H1 (cell line): ENCODE results near the gene FCER2. TPM values are rescaled to one million over a fixed set of nuclear protein-coding genes. Genes with fewer than 3 reads are reported as not detected.

Experiments
- CTCF ChIA-PET: fragments of 300-600 bp; sonication (Branson Sonifier 250); formaldehyde crosslinking; loops from one replicate; lab custom pipeline; 2021; ENCODE audit not compliant: partially characterized antibody; lab: Charles Lee
- POLR2A ChIA-PET: fragments of 300-600 bp; sonication (Branson Sonifier 250); formaldehyde crosslinking; loops from one replicate; lab custom pipeline; 2021; ENCODE audit warnings: inconsistent platforms; ENCODE audit not compliant: partially characterized antibody; lab: Charles Lee
- DNase-seq, 2 experiments: peaks; one replicate each; pipeline versions ENCODE4 v3.0.0 to v3.0.0-alpha.2; 2010 to 2022; ENCODE audit warnings: low spot score in 2 of 2, low read depth in 1 of 2, mixed read lengths in 1 of 2
- FAIRE-seq: peaks from 2 replicates; lab custom pipeline; 2011; peaks lifted over from hg19 to GRCh38; lab: Jason Lieb, UNC
- H2AFZ ChIP-seq: 2 replicates; pipeline ENCODE4 v1.8.1; 2012; ENCODE audit warnings: low read length, inconsistent platforms
- H2AK5ac ChIP-seq: 2 replicates; pipeline ENCODE4 v1.6.1; 2013; ENCODE audit warnings: low read depth, low read length
- H2BK120ac ChIP-seq: replicated peaks from 2 replicates; pipeline ENCODE3; 2013; ENCODE audit warnings: low read depth, low read length, inconsistent platforms
- H2BK12ac ChIP-seq: 2 replicates; pipeline ENCODE4 v1.6.1; 2013; ENCODE audit warnings: low read depth, low read length
- H2BK15ac ChIP-seq: 2 replicates; pipeline ENCODE4 v1.6.1; 2013; ENCODE audit warnings: low read length
- H2BK20ac ChIP-seq: 2 replicates; pipeline ENCODE4 v1.6.1; 2013; ENCODE audit warnings: low read length
- H2BK5ac ChIP-seq: 2 replicates; pipeline ENCODE4 v1.6.1; 2013; ENCODE audit warnings: low read depth, low read length
- H3K14ac ChIP-seq: 2 replicates; pipeline ENCODE4 v1.6.1; 2013; ENCODE audit warnings: inconsistent platforms; ENCODE audit not compliant: insufficient read length
- H3K18ac ChIP-seq: 2 replicates; pipeline ENCODE4 v1.6.1; 2013; ENCODE audit warnings: low read length; ENCODE audit errors: extremely low read depth
- H3K23ac ChIP-seq: 2 replicates; pipeline ENCODE4 v1.6.1; 2013; ENCODE audit warnings: inconsistent platforms; ENCODE audit not compliant: insufficient read length
- H3K23me2 ChIP-seq: 2 replicates; pipeline ENCODE4 v1.6.1; 2013; ENCODE audit warnings: low read depth, low read length
- H3K27ac ChIP-seq: 2 replicates; pipeline ENCODE4 v1.6.1; 2011; ENCODE audit warnings: low read depth, low read length, inconsistent platforms
- H3K27me3 ChIP-seq, 4 experiments: replicated peaks in 1 of 4; 1 replicate in 1 of 4; 2 replicates in 3 of 4; pipeline versions ENCODE4 v1.6.1 to v1.8.1; 2011 to 2013; ENCODE audit warnings: low read length in 3 of 4, mild to moderate bottlenecking in 3 of 4, inconsistent platforms in 2 of 4, mixed read lengths in 2 of 4, moderate library complexity in 1 of 4; ENCODE audit not compliant: control insufficient read depth in 3 of 4, insufficient read depth in 3 of 4; ENCODE audit errors: extremely low read depth in 1 of 4
- H3K36me3 ChIP-seq, 4 experiments: 2 replicates each; pipeline versions ENCODE4 v1.6.1 to v1.8.1; 2011 to 2013; ENCODE audit warnings: mild to moderate bottlenecking in 4 of 4, low read length in 3 of 4, moderate library complexity in 2 of 4, control low read depth in 1 of 4, inconsistent platforms in 1 of 4; ENCODE audit not compliant: insufficient read depth in 4 of 4, control insufficient read depth in 2 of 4
- H3K4ac ChIP-seq: replicated peaks from 2 replicates; pipeline ENCODE3; 2013; ENCODE audit warnings: low read length, low read depth, mixed read lengths, inconsistent platforms; ENCODE audit not compliant: insufficient read length
- H3K4me1 ChIP-seq, 4 experiments: replicated peaks in 1 of 4; 1 replicate in 1 of 4; 2 replicates in 3 of 4; pipeline versions ENCODE4 v1.6.1 to v1.8.1; 2011 to 2013; ENCODE audit warnings: low read length in 3 of 4, inconsistent platforms in 2 of 4, mixed read lengths in 1 of 4; ENCODE audit not compliant: insufficient read depth in 4 of 4, control insufficient read depth in 3 of 4
- H3K4me2 ChIP-seq, 2 experiments: 2 replicates each; pipeline versions ENCODE4 v1.6.1 to v1.8.1; 2011 to 2013; ENCODE audit warnings: low read depth in 2 of 2, low read length in 2 of 2, control low read depth in 1 of 2, inconsistent platforms in 1 of 2, mild to moderate bottlenecking in 1 of 2; ENCODE audit not compliant: insufficient read depth in 1 of 2
- H3K4me3 ChIP-seq, 4 experiments: fragments of 200-600, 300-600 bp in 1 of 4; sonication (generic), shearing (Covaris generic), sonication (Bioruptor Twin) in 1 of 4; 2 replicates each; pipeline versions ENCODE4 v1.5.1 to v1.8.1; 2011 to 2016; ENCODE audit warnings: low read length in 4 of 4, low read depth in 3 of 4, control low read depth in 2 of 4, inconsistent platforms in 2 of 4, mild to moderate bottlenecking in 2 of 4, mixed read lengths in 1 of 4, moderate library complexity in 1 of 4; ENCODE audit not compliant: insufficient read depth in 2 of 4; ENCODE audit errors: extremely low read depth in 1 of 4
- H3K56ac ChIP-seq: replicated peaks from 2 replicates; pipeline ENCODE3; 2013; ENCODE audit warnings: low read depth, mild to moderate bottlenecking, mixed read lengths, low read length, inconsistent platforms; ENCODE audit not compliant: insufficient read length
- H3K79me1 ChIP-seq: 2 replicates; pipeline ENCODE4 v1.6.1; 2013; ENCODE audit warnings: low read depth, low read length, control low read depth
- H3K79me2 ChIP-seq, 2 experiments: 2 replicates each; pipeline versions ENCODE4 v1.6.1 to v1.8.1; 2012 to 2013; ENCODE audit warnings: low read length in 2 of 2, mild to moderate bottlenecking in 2 of 2, inconsistent platforms in 1 of 2; ENCODE audit not compliant: insufficient read depth in 2 of 2, control insufficient read depth in 1 of 2
- H3K9ac ChIP-seq, 4 experiments: replicated peaks in 1 of 4; 1 replicate in 1 of 4; 2 replicates in 3 of 4; pipeline versions ENCODE4 v1.6.1 to v1.8.1; 2011 to 2013; ENCODE audit warnings: low read depth in 3 of 4, low read length in 3 of 4, control low read depth in 2 of 4, mild to moderate bottlenecking in 2 of 4, moderate library complexity in 2 of 4, inconsistent platforms in 1 of 4; ENCODE audit errors: extremely low read depth in 1 of 4
- H3K9me3 ChIP-seq, 2 experiments: 2 replicates each; pipeline versions ENCODE4 v1.6.1 to v1.8.1; 2012 to 2013; ENCODE audit warnings: mild to moderate bottlenecking in 2 of 2, moderate library complexity in 2 of 2, control low read depth in 1 of 2, inconsistent platforms in 1 of 2, low read depth in 1 of 2, low read length in 1 of 2, mixed read lengths in 1 of 2; ENCODE audit not compliant: insufficient read depth in 2 of 2
- H4K20me1 ChIP-seq, 2 experiments: replicated peaks in 1 of 2; 2 replicates each; pipeline versions ENCODE3 to v1.8.1; 2011 to 2013; ENCODE audit warnings: inconsistent platforms in 2 of 2, low read length in 2 of 2, mild to moderate bottlenecking in 1 of 2; ENCODE audit not compliant: insufficient read depth in 2 of 2, control insufficient read depth in 1 of 2
- H4K5ac ChIP-seq: 2 replicates; pipeline ENCODE4 v1.6.1; 2013; ENCODE audit warnings: low read length, low read depth, mixed read lengths, inconsistent platforms; ENCODE audit not compliant: insufficient read length
- H4K8ac ChIP-seq: 2 replicates; pipeline ENCODE4 v1.8.0; 2013; ENCODE audit warnings: mild to moderate bottlenecking, moderate library complexity, low read length, inconsistent platforms; ENCODE audit not compliant: insufficient read depth; ENCODE audit errors: extremely low read depth
- H4K91ac ChIP-seq: replicated peaks from 2 replicates; pipeline ENCODE3; 2013; ENCODE audit warnings: low read length, mixed read lengths, inconsistent platforms; ENCODE audit not compliant: insufficient read length
- HDAC6 ChIP-seq: IDR thresholded peaks from one replicate; pipeline ENCODE4 v1.7.1; 2012; ENCODE audit warnings: low read depth, mild to moderate bottlenecking, inconsistent platforms, low read length, moderate library complexity
- MAX ChIP-seq: IDR thresholded peaks from 2 replicates; pipeline ENCODE4 v1.6.1; 2012; ENCODE audit warnings: inconsistent platforms
- NANOG ChIP-seq: IDR thresholded peaks from 2 replicates; pipeline ENCODE4 v1.6.1; 2011; ENCODE audit warnings: low read length, low read depth, mild to moderate bottlenecking, inconsistent platforms; ENCODE audit not compliant: insufficient read depth, poor library complexity, severe bottlenecking
- POLR2AphosphoS5 ChIP-seq: IDR thresholded peaks from 2 replicates; pipeline ENCODE4 v1.6.1; 2011; ENCODE audit warnings: low read depth, low read length
- TEAD4 ChIP-seq: IDR thresholded peaks from 2 replicates; pipeline ENCODE4 v1.6.1; 2012; ENCODE audit warnings: low read depth, low read length, inconsistent platforms, mixed read lengths
- WGBS, 2 experiments: shearing (Covaris generic) in 1 of 2; methylation state at CpG; one replicate each; pipeline versions ENCODE4 v1.1.6 to v1.1.7; 2013 to 2015; ENCODE audit warnings: low lambda C conversion rate in 2 of 2, mixed read lengths in 2 of 2, inconsistent platforms in 1 of 2, low coverage in 1 of 2, missing lambda C conversion rate in 1 of 2; ENCODE audit not compliant: insufficient replicate concordance in 2 of 2, insufficient coverage in 1 of 2, insufficient read length in 1 of 2; ENCODE audit errors: extremely low coverage in 1 of 2, missing lambda C conversion rate in 1 of 2; 5-methylcytosine and 5-hydroxymethylcytosine counted together
- polyA plus RNA-seq, 7 experiments: library from polyadenylated mRNA; depleted of rRNA in 3 of 7; stranded (reverse) in 5 of 7; unstranded in 2 of 7; fragments of >200 nt in 5 of 7; fragments of 200-250 nt in 2 of 7; gene quantifications; 1 replicate in 5 of 7; 2 replicates in 1 of 7; 4 replicates in 1 of 7; pipeline versions ENCODE4 v1.2.1 to v1.2.3, GENCODE V29; 2011 to 2013; ENCODE audit warnings: missing spikeins in 2 of 7, mixed read lengths in 2 of 7
- total RNA-seq: library from RNA; stranded (reverse); fragmentation: NEBNext Ultra II Directional; extraction: Animal tissue kit (Norgen Biotek cat#: 25700); gene quantifications from 2 replicates; pipeline ENCODE4 v1.2.1, GENCODE V29; 2021

Gene FCER2
- total and polyA plus RNA-seq, 2 of the 8 experiments (the other 6 are each of a cell fraction or from before 2014, with no cell fraction given): 0.67 TPM; not detected in 1

- DNase-seq (no peak), FAIRE-seq (no peak)
- WGBS, 2 experiments: 94% methylated on average over 7 of the region's 8 CpGs; no CpG with 5 or more reads in 1 of the 2 experiments
- Histone ChIP-seq H3K9ac (no peak overlapping the region), H3K79me2 (peaks cover 0 to 3% of the 10 kb centered on the region in 2 experiments; a peak in 1 of 4 replicates), H2BK20ac (no peak overlapping the region), H3K36me3 (peaks cover 0 to 6% (median 2%) of the 10 kb centered on the region in 4 experiments; a peak in 2 of 8 replicates), H2BK5ac (no peak overlapping the region), H2BK120ac (no peak overlapping the region), H4K5ac (no peak overlapping the region), H3K23me2 (peaks cover 5% of the 10 kb centered on the region; the same call in 1 of the 2 replicates), H3K27me3 (no peaks in the 10 kb centered on the region), H4K91ac (no peak overlapping the region), H3K23ac (no peak overlapping the region), H3K18ac (no peak overlapping the region), H2AK5ac (no peak overlapping the region), H2BK12ac (no peak overlapping the region), H3K27ac (no peak overlapping the region), H3K79me1 (no peaks in the 10 kb centered on the region; the same call in 1 of the 2 replicates), H3K4ac (no peak overlapping the region), H3K4me2 (no peak overlapping the region), H3K56ac (no peak overlapping the region), H4K20me1 (peaks cover 0 to 16% of the 10 kb centered on the region in 2 experiments), H2BK15ac (no peak overlapping the region), H3K9me3 (no peaks in the 10 kb centered on the region; a peak in 1 of 4 replicates), H3K4me3 (no peak overlapping the region), H2AFZ (no peak overlapping the region), H3K14ac (no peak overlapping the region), H3K4me1 (peaks cover 0 to 5% (median 0%) of the 10 kb centered on the region in 4 experiments; a peak in 2 of 7 replicates), H4K8ac (no peak overlapping the region)
- TF ChIP-seq HDAC6 (no peak), MAX (no peak), TEAD4 (no peak), POLR2AphosphoS5 (no peak), NANOG (no peak)
- ChIA-PET CTCF (interaction anchor here (0.6 to 1.5 kb wide), 2 partner anchors 156 to 891 kb away, joined by 3 read pairs; no protein-coding TSS in a partner anchor), POLR2A (interaction anchor here (0.6 to 2.3 kb wide), 4 partner anchors 10 to 188 kb away, joined by 3 to 11 read pairs (median 3); partner anchors contain the start of genes PCP2 and TRAPPC5)
Measured at GRCh38 chr19:7643031-7643415, 58.9 kb downstream of the FCER2 start.
